Thyroid gland (tissue), 4 donors: ENCODE data around the gene LIN28B. TPM values are rescaled to one million over a fixed set of nuclear protein-coding genes. Genes with fewer than 3 reads are reported as not detected.

Experiments used
- DNase-seq, 2 donors: peaks; one replicate each; pipeline ENCODE4 v3.0.0-alpha.2; 2019
- H3K27ac ChIP-seq, 3 donors: fragments of 200-600 bp; sonication (generic); 1 replicate in 2 of 3; 2 replicates in 1 of 3; pipeline ENCODE4 v1.5.1; 2016 to 2019; ENCODE audit warnings: mild to moderate bottlenecking in 1 of 3, moderate library complexity in 1 of 3
- H3K27me3 ChIP-seq: fragments of 200-600 bp; sonication (generic); one replicate; pipeline ENCODE4 v1.5.1; 2019
- H3K36me3 ChIP-seq, 2 donors: fragments of 200-600 bp; sonication (generic); one replicate each; pipeline ENCODE4 v1.5.1; 2016 to 2019
- H3K4me1 ChIP-seq, 2 donors: fragments of 200-600 bp; sonication (generic); one replicate each; pipeline ENCODE4 v1.5.1; 2017 to 2019
- H3K4me3 ChIP-seq, 3 donors: fragments of 200-600 bp; sonication (generic); replicated peaks in 1 of 3; 1 replicate in 2 of 3; 2 replicates in 1 of 3; pipeline ENCODE4 v1.5.1; 2016; ENCODE audit warnings: mild to moderate bottlenecking in 1 of 3
- H3K9me3 ChIP-seq: fragments of 200-600 bp; sonication (generic); one replicate; pipeline ENCODE4 v1.5.1; 2017
- POLR2A ChIP-seq, 2 donors: fragments of 450-650 bp; IDR thresholded peaks; one replicate each; pipeline ENCODE4 v1.6.1; 2017; ENCODE audit warnings: antibody characterized with exemption in 2 of 2, mild to moderate bottlenecking in 2 of 2, moderate library complexity in 1 of 2
- WGBS, 2 donors: methylation state at CpG; one replicate each; pipeline ENCODE4 v1.1.5; 2017; 5-methylcytosine and 5-hydroxymethylcytosine counted together
- intact Hi-C: fragments of 100-400 bp; cut with DNase I; formaldehyde crosslinking; loops from one replicate; pipeline ENCODE4 v1.15.1; 2023
- total RNA-seq, 4 donors: library from RNA; depleted of rRNA; stranded (reverse); fragments of >200 nt; gene quantifications; one replicate each; pipeline ENCODE4 v1.2.3, GENCODE V29; 2016
- TF ChIP-seq, protein P1 (sequence below), 6 experiments: fragments of 200-600 bp in 3 of 6; fragments of 450-650 bp in 3 of 6; sonication (generic) in 3 of 6; IDR thresholded peaks; one replicate each; pipeline ENCODE4 v1.5.1; 2016 to 2019; ENCODE audit warnings: antibody characterized with exemption in 6 of 6, mild to moderate bottlenecking in 2 of 6, inconsistent platforms in 1 of 6, moderate library complexity in 1 of 6

LIN28B gene
- total RNA-seq, 4 donors from 2014 or later: 0.24 TPM; not detected in 3

DNA sequence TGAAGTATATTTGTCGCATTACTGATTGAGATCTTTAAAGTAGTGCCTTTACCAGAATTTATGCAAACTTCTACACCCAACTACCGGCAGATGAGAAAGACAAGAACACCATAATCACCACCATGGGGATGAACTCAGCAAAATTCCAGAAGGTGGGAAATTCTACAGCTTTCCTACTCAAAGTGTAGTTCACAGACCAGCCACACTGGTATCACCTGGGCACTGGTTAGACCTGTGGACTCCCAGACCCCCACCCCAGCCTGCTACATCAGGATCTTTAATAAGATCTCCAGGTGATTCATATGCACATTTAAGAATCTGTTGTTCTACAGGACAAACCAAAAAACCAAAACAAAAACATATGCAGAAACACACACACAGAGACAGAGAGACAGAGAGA, 155.0 kb downstream of the LIN28B start:
- intact Hi-C loops: no loop called here
- no peaks in the 10 kb centered on the region for H3K9me3 ChIP-seq
- 91 to 95% methylated on average over 2 of the region's 2 CpGs for WGBS, 2 donors
- no peak overlapping the region for H3K27ac ChIP-seq
- H3K27me3 ChIP-seq: no peaks in the 10 kb centered on the region
- H3K4me1 ChIP-seq: peaks cover 0 to 10% of the 10 kb centered on the region in 2 donors
- no peak for DNase-seq
- TF ChIP-seq POLR2A (IDR thresholded peaks at IDR 0.05): no peak
- TF ChIP-seq, protein P1, sequence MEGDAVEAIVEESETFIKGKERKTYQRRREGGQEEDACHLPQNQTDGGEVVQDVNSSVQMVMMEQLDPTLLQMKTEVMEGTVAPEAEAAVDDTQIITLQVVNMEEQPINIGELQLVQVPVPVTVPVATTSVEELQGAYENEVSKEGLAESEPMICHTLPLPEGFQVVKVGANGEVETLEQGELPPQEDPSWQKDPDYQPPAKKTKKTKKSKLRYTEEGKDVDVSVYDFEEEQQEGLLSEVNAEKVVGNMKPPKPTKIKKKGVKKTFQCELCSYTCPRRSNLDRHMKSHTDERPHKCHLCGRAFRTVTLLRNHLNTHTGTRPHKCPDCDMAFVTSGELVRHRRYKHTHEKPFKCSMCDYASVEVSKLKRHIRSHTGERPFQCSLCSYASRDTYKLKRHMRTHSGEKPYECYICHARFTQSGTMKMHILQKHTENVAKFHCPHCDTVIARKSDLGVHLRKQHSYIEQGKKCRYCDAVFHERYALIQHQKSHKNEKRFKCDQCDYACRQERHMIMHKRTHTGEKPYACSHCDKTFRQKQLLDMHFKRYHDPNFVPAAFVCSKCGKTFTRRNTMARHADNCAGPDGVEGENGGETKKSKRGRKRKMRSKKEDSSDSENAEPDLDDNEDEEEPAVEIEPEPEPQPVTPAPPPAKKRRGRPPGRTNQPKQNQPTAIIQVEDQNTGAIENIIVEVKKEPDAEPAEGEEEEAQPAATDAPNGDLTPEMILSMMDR (IDR thresholded peaks at IDR 0.05): no peak
- H3K4me3 ChIP-seq: no peak overlapping the region
- H3K36me3 ChIP-seq: no peaks in the 10 kb centered on the region

DNA sequence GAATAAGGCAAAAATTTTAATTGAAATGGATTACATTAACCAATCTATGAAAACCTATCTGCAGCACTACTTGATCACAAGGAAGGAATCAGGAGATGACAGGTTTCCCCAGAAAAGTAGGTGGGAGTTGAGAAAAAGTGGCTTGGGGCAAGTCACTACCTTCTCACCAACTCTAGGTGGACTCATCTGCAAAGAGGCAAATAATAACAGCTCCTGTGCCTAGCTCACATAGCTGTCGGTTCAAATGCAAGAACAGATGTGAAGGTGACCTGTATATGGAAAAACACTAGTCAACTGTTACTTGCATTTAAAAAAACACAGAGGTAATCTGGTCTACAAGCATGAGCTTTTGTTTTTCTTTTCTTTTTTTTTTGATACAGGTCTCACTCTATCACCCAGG, 155.7 kb downstream of the LIN28B start:
- DNase-seq: no peak
- H3K9me3 ChIP-seq: no peaks in the 10 kb centered on the region
- TF ChIP-seq, protein P1 (IDR thresholded peaks at IDR 0.05): no peak
- no peak for TF ChIP-seq POLR2A (IDR thresholded peaks at IDR 0.05)
- H3K27ac ChIP-seq: no peak overlapping the region
- intact Hi-C loops: no loop called here
- H3K4me1 ChIP-seq: peaks cover 0 to 5% of the 10 kb centered on the region in 2 donors
- H3K36me3 ChIP-seq: no peaks in the 10 kb centered on the region
- no peak overlapping the region for H3K4me3 ChIP-seq
- 96 to 98% methylated on average over 1 of the region's 1 CpG for WGBS, 2 donors
- no peaks in the 10 kb centered on the region for H3K27me3 ChIP-seq

DNA sequence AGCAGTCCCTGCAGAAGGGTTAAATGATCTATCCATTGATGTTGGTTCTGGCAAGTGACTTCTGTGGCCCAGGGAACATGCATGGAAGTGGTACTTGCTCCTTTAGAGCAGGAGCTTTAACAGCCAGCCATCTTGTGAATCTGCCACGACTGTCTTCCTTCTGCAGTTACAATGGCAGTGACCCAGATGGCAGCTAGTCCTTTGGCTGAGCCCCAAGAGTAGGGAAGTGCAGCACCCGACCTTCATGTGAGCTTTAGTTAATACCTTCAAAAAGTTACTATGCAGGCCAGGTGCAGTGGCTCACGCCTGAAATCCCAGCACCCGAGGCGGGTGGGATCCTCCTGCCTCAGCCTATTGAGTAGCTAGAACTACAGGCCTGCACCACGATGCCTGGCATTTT, 156.5 kb downstream of the LIN28B start:
- Histone ChIP-seq H3K27me3 (no peaks in the 10 kb centered on the region), H3K4me1 (no peaks in the 10 kb centered on the region), H3K36me3 (no peaks in the 10 kb centered on the region), H3K27ac (no peak overlapping the region), H3K9me3 (no peaks in the 10 kb centered on the region), H3K4me3 (no peak overlapping the region)
- TF ChIP-seq, protein P1 (IDR thresholded peaks at IDR 0.05): no peak
- no peak for TF ChIP-seq POLR2A (IDR thresholded peaks at IDR 0.05)
- intact Hi-C loops: no loop called here
- WGBS, 2 donors: 71 to 77% methylated on average over 6 of the region's 6 CpGs
- no peak for DNase-seq

DNA sequence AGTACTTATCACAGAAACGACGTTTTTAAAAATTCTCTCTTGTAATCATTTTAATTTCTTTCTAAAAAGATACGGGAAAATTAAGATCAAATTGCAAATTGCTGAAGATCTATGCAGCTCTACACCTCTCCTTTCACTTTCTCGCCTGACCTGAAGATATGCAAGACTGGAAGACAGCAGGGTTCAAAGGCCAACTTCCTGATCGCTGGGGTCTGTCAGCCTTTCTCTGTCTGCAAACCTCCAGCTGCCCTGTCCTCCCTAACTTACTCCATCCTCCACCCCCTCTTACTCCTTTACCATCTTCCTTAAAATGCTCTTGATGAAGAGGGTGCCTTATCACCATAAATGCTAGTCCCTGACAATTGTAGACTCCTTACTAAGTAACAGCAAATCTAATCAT, 159.2 kb downstream of the LIN28B start:
- H3K27me3 ChIP-seq: no peaks in the 10 kb centered on the region
- TF ChIP-seq POLR2A (IDR thresholded peaks at IDR 0.05): no peak
- TF ChIP-seq, protein P1 (IDR thresholded peaks at IDR 0.05): no peak
- intact Hi-C loops: no loop called here
- no peaks in the 10 kb centered on the region for H3K36me3 ChIP-seq
- H3K9me3 ChIP-seq: no peaks in the 10 kb centered on the region
- 84 to 85% methylated on average over 5 of the region's 5 CpGs for WGBS, 2 donors
- H3K4me3 ChIP-seq: no peak overlapping the region
- no peak overlapping the region for H3K27ac ChIP-seq
- DNase-seq: no peak
- H3K4me1 ChIP-seq: no peaks in the 10 kb centered on the region

DNA sequence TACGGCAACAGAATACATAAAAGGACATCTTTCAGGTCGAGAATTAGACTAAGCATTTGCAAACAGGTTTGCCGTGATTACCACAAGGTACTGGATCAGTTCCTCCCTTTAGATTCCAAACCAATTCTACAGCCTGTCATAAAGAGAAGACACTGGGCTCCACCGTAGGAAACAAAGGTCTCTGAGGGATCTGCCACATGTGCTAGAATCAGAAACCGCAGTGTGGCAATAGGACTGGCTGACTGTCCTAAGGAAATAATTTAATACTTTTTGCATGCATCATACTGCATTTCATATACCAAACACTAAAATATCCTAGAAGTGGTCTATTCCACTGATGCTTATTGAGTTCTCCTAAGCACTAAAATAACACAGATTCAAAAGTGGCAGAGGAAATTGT, 163.7 kb downstream of the LIN28B start:
- no peak overlapping the region for H3K4me3 ChIP-seq
- no peaks in the 10 kb centered on the region for H3K27me3 ChIP-seq
- intact Hi-C loops: no loop called here
- no peak for TF ChIP-seq POLR2A (IDR thresholded peaks at IDR 0.05)
- TF ChIP-seq, protein P1 (IDR thresholded peaks at IDR 0.05): no peak
- H3K27ac ChIP-seq: no peak overlapping the region
- no peak for DNase-seq
- H3K9me3 ChIP-seq: no peaks in the 10 kb centered on the region
- no peaks in the 10 kb centered on the region for H3K4me1 ChIP-seq
- WGBS, 2 donors: 86 to 88% methylated on average over 5 of the region's 5 CpGs
- no peaks in the 10 kb centered on the region for H3K36me3 ChIP-seq
